Caco-2 (cell line): Measurements from ENCODE around the gene NGFR. TPM values are rescaled to one million over a fixed set of nuclear protein-coding genes. Genes with fewer than 3 reads are reported as not detected.
A peak's percentile ranks its signal among the peaks of the same experiment; 100 is the strongest.

Experiments
- BruUV-seq: library from RNA; stranded (reverse); fragments of 400-500 nt; replicated peaks from 2 replicates; lab custom pipeline; 2021; lab: Mats Ljungman, UMichigan
- CTCF ChIA-PET: fragments of 300-600 bp; sonication (Branson Sonifier 250); formaldehyde crosslinking; loops from one replicate; lab custom pipeline; 2022; ENCODE audit warnings: antibody characterized with exemption; lab: Charles Lee
- POLR2A ChIA-PET: fragments of 300-600 bp; sonication (Branson Sonifier 250); formaldehyde crosslinking; loops from one replicate; lab custom pipeline; 2022; ENCODE audit warnings: antibody characterized with exemption; lab: Charles Lee
- DNase-seq, 2 experiments: peaks; one replicate each; pipeline versions ENCODE4 v3.0.0 to v3.0.0-alpha.2; 2020 to 2022
- H3K27me3 ChIP-seq: replicated peaks from 2 replicates; pipeline ENCODE4 v1.6.0; 2011; ENCODE audit warnings: low read length; ENCODE audit not compliant: control insufficient read depth, insufficient read depth
- H3K36me3 ChIP-seq: 2 replicates; pipeline ENCODE4 v1.5.1; 2011; ENCODE audit warnings: low read length; ENCODE audit not compliant: control insufficient read depth, insufficient read depth
- H3K4me1 ChIP-seq: fragments of 250-450 bp; sonication (Bioruptor Pico); 2 replicates; pipeline ENCODE4 v1.5.1; 2020; ENCODE audit warnings: mild to moderate bottlenecking
- H3K4me3 ChIP-seq: 2 replicates; pipeline ENCODE4 v1.5.1; 2011; ENCODE audit warnings: low read depth, mild to moderate bottlenecking, control low read depth, low read length
- H3K9me3 ChIP-seq: fragments of 250-450 bp; sonication (Bioruptor Pico); 2 replicates; pipeline ENCODE4 v1.5.1; 2020; ENCODE audit warnings: mild to moderate bottlenecking, moderate library complexity
- H3K27ac Mint-ChIP-seq: one replicate; pipeline ENCODE4 v1.8.0; 2022; ENCODE audit warnings: mixed read lengths; ENCODE audit not compliant: unreplicated experiment
- H3K27me3 Mint-ChIP-seq: one replicate; pipeline ENCODE4 v1.8.0; 2022; ENCODE audit warnings: mixed read lengths; ENCODE audit not compliant: insufficient read depth, unreplicated experiment
- H3K36me3 Mint-ChIP-seq: one replicate; pipeline ENCODE4 v1.8.0; 2022; ENCODE audit warnings: mild to moderate bottlenecking, mixed read lengths; ENCODE audit not compliant: insufficient read depth, unreplicated experiment
- H3K4me1 Mint-ChIP-seq: one replicate; pipeline ENCODE4 v1.8.0; 2022; ENCODE audit warnings: low read depth, mixed read lengths; ENCODE audit not compliant: unreplicated experiment
- H3K4me3 Mint-ChIP-seq: one replicate; pipeline ENCODE4 v1.8.0; 2022; ENCODE audit warnings: mild to moderate bottlenecking, moderate library complexity, mixed read lengths; ENCODE audit not compliant: unreplicated experiment
- H3K9me3 Mint-ChIP-seq: one replicate; pipeline ENCODE4 v1.8.0; 2022; ENCODE audit warnings: mixed read lengths; ENCODE audit not compliant: unreplicated experiment
- intact Hi-C: fragments of 100-400 bp; cut with micrococcal nuclease; formaldehyde crosslinking; loops from one replicate; pipeline ENCODE4 v1.10.0; 2022; ENCODE audit not compliant: unreplicated experiment
- total RNA-seq: library from RNA; stranded (reverse); gene quantifications from 2 replicates; pipeline ENCODE4 v1.2.3, GENCODE V29; 2022
- TF ChIP-seq, protein P1 (sequence below), 2 experiments: fragments of 200-600 bp in 1 of 2; IDR thresholded peaks; 1 replicate in 1 of 2; 2 replicates in 1 of 2; pipeline versions ENCODE4 v1.5.1 to v1.8.0; 2011 to 2022; ENCODE audit warnings: antibody characterized with exemption in 1 of 2, control low read depth in 1 of 2, inconsistent platforms in 1 of 2, low read depth in 1 of 2, low read length in 1 of 2, mild to moderate bottlenecking in 1 of 2, moderate library complexity in 1 of 2; ENCODE audit not compliant: insufficient read depth in 1 of 2, severe bottlenecking in 1 of 2, unreplicated experiment in 1 of 2

The NGFR gene
- total RNA-seq, 1 experiment from 2014 or later: 1.6 TPM

DNA sequence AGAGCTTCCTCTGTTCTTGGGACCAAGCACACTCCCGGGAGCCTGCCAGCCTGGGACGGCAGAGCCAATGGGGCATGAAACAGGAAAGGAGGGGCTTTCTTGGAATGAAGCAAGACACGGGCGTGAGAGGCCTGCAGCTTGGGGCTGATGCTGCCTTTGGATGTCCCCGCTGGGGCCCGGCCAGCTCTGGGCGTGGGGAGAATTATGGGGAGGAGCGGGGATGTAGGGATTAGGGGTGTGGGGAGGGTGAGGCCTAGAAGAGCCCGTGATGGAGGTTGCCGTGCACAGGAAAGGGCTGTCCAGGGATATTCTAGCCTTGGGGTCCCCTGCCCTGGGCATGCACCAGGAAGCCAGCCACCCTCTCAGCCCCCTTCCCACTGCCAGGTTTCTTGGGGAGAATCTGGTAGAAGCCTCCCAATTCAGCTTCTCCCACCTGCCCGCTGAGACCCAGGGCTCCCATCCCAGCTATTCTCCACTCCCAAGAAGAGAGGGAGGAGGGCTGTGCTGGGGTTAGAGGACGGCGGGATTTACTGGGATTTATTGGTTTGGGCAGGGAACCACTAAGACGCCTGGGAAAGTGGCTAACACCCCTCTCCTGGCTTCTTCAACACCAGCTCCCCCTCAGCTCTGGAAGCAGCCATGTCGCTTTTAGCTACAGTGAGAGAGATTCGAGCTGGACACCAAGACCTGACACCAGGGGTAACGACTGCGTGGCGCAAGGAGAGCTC, 60.6 kb downstream of the NGFR start:
- Mint-ChIP-seq H3K4me3 (peak overlapping the region; percentile 27), H3K9me3 (no peaks in the 10 kb centered on the region), H3K4me1 (peaks cover 15% of the 10 kb centered on the region), H3K27me3 (peaks cover 6% of the 10 kb centered on the region), H3K27ac (no peak overlapping the region), H3K36me3 (no peaks in the 10 kb centered on the region)
- no peaks in the 10 kb centered on the region for H3K9me3 ChIP-seq
- H3K4me3 ChIP-seq: no peak overlapping the region
- ChIA-PET CTCF (interaction anchor here (0.5 to 4.3 kb wide), 39 partner anchors 9 to 377 kb away, joined by 3 to 106 read pairs (median 5); partner anchors contain the start of genes FAM117A, KAT7, NGFR and PHB1), POLR2A (interaction anchor here (0.6 kb wide), 1 partner anchor 29 kb away, joined by 13 read pairs; no protein-coding TSS in a partner anchor)
- intact Hi-C loops: loop anchor here (1.0 kb wide), 5 partner anchors 41 to 240 kb away; no protein-coding TSS in a partner anchor
- no peaks in the 10 kb centered on the region for H3K36me3 ChIP-seq
- BruUV-seq: no TSS peak
- no peak for DNase-seq
- TF ChIP-seq, protein P1, sequence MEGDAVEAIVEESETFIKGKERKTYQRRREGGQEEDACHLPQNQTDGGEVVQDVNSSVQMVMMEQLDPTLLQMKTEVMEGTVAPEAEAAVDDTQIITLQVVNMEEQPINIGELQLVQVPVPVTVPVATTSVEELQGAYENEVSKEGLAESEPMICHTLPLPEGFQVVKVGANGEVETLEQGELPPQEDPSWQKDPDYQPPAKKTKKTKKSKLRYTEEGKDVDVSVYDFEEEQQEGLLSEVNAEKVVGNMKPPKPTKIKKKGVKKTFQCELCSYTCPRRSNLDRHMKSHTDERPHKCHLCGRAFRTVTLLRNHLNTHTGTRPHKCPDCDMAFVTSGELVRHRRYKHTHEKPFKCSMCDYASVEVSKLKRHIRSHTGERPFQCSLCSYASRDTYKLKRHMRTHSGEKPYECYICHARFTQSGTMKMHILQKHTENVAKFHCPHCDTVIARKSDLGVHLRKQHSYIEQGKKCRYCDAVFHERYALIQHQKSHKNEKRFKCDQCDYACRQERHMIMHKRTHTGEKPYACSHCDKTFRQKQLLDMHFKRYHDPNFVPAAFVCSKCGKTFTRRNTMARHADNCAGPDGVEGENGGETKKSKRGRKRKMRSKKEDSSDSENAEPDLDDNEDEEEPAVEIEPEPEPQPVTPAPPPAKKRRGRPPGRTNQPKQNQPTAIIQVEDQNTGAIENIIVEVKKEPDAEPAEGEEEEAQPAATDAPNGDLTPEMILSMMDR (IDR thresholded peaks at IDR 0.05; ENCODE audit: insufficient read depth in 1 of 2, low read depth in 1 of 2, low read length in 1 of 2, severe bottlenecking in 1 of 2, unreplicated experiment in 1 of 2): no peak
- no peaks in the 10 kb centered on the region for H3K27me3 ChIP-seq
- H3K4me1 ChIP-seq: peaks cover 5% of the 10 kb centered on the region; the same call in 1 of the 2 replicates

DNA sequence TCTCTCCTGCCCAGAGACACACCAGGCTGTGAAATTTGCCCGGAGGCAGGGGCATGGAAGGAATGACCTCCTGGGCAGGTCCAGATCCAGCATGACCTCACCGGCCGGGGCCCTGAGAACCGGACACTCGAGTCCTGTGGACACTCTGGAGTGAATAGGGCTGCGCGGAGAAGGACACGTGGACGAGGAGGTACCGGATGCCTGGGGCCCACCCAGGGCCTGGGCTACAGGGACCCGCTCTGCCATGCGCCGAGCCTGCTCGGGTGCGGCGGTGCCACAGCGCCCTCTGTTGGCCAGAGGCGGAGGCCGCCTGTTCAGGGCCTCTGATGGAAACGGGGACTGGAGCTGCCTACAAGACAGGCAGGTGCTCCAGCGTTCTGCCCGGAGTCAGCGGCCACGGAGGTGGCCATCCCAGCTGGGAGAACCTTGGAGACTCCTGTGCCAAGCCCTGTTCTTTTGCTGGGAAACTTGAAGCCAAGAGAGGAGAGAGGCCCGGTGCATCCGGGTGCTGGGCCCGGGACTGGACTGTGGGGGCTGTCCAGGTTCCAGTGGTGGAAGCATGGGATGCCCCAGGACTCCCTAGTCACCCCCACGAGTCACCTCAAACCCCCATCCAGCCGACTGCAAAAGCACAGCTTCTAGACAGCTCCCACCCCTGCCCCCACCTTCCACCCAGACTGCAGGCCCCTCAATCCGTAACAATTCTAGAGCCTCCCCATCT, 61.3 kb downstream of the NGFR start:
- ChIA-PET POLR2A (no interaction called here), CTCF (interaction anchor here (0.5 to 4.3 kb wide), 63 partner anchors 9 to 376 kb away, joined by 3 to 106 read pairs (median 5); partner anchors contain the start of genes FAM117A, KAT7, NGFR and PHB1)
- peak; percentile 92 to 98 for DNase-seq
- Histone ChIP-seq H3K4me1 (peaks cover 3% of the 10 kb centered on the region; the same call in 1 of the 2 replicates), H3K4me3 (peak overlapping the region; percentile 8; the same call in 1 of the 2 replicates), H3K9me3 (no peaks in the 10 kb centered on the region), H3K27me3 (no peaks in the 10 kb centered on the region), H3K36me3 (no peaks in the 10 kb centered on the region)
- BruUV-seq: no TSS peak
- Mint-ChIP-seq H3K4me3 (peak overlapping the region; percentile 27), H3K9me3 (no peaks in the 10 kb centered on the region), H3K27ac (no peak overlapping the region), H3K27me3 (peaks cover 6% of the 10 kb centered on the region), H3K36me3 (no peaks in the 10 kb centered on the region), H3K4me1 (peaks cover 12% of the 10 kb centered on the region)
- TF ChIP-seq, protein P1 (IDR thresholded peaks at IDR 0.05; ENCODE audit: insufficient read depth in 1 of 2, low read depth in 1 of 2, low read length in 1 of 2, severe bottlenecking in 1 of 2, unreplicated experiment in 1 of 2): peak; percentile 100
- intact Hi-C loops: loop anchor here (1.0 kb wide), 5 partner anchors 42 to 241 kb away; no protein-coding TSS in a partner anchor
